ENCODE results near the gene PGM1. TPM values are rescaled to one million over a fixed set of nuclear protein-coding genes. Genes with fewer than 3 reads are reported as not detected.
"Not testable (repeated sequence)": the region's sequence is repeated elsewhere in the genome, so short reads cannot be mapped to it uniquely, and the experiment has no call there.

The PGM1 gene
- total and polyA plus RNA-seq, 2 of the 13 experiments (the other 11 are each of a cell fraction or from before 2014, with no cell fraction given): 51.6 to 105 TPM

GRCh38 chr1:63569640-63570316 lies 23.4 kb upstream of the PGM1 start (continued):
- TF ChIP-seq AFF4 (CRISPR knock-in tag; IDR thresholded peaks at IDR 0.05): no peak
- TF ChIP-seq RFX3 (CRISPR knock-in tag; IDR thresholded peaks at IDR 0.05): no peak
- no peak for TF ChIP-seq THYN1 (CRISPR knock-in tag; IDR thresholded peaks at IDR 0.05; ENCODE audit: borderline replicate concordance, low read depth)
- TF ChIP-seq ZNF512 (CRISPR knock-in tag; IDR thresholded peaks at IDR 0.05): no peak
- TF ChIP-seq NPAS2 (CRISPR knock-in tag; IDR thresholded peaks at IDR 0.05; ENCODE audit: borderline replicate concordance): no peak
- no peak for TF ChIP-seq ZFX (CRISPR knock-in tag; IDR thresholded peaks at IDR 0.05; ENCODE audit: low read depth)
- no peak for TF ChIP-seq THRA (CRISPR knock-in tag; IDR thresholded peaks at IDR 0.05; ENCODE audit: borderline replicate concordance)
- no peak for TF ChIP-seq ZNF749 (CRISPR knock-in tag; IDR thresholded peaks at IDR 0.05; ENCODE audit: borderline replicate concordance)
- no peak for TF ChIP-seq RFX1 (IDR thresholded peaks at IDR 0.05)

- H4K20me1 ChIP-seq (ENCODE audit: insufficient read depth, low read length); POLR2A ChIA-PET; H2AFZ ChIP-seq (ENCODE audit: low read length); BruUV-seq (replicated peaks); FAIRE-seq; H3K9ac ChIP-seq (ENCODE audit: insufficient read depth, low read depth, low read length); H3K27me3 ChIP-seq (ENCODE audit: control insufficient read depth in 1 of 2, insufficient read depth in 2 of 2, low read length in 2 of 2); DNase-seq (ENCODE audit: low spot score); H3K27ac ChIP-seq (ENCODE audit: extremely low read length, insufficient read depth, low read length); CTCF ChIA-PET (ENCODE audit: low intra/inter-chr PET ratio, low total read pairs); H3K4me3 ChIP-seq (replicated peaks in 1 of 3; ENCODE audit: insufficient read depth in 1 of 3, low read depth in 2 of 3, low read length in 3 of 3); H3K4me1 ChIP-seq (ENCODE audit: insufficient read depth, low read length); H3K4me2 ChIP-seq (ENCODE audit: low read depth, low read length); H3K79me2 ChIP-seq (ENCODE audit: insufficient read depth, low read length); intact Hi-C loops (cut with micrococcal nuclease; ENCODE audit: unreplicated experiment); ATAC-seq; H3K9me3 ChIP-seq (ENCODE audit: low read length); H3K36me3 ChIP-seq (replicated peaks in 1 of 2; ENCODE audit: control insufficient read depth in 1 of 2, insufficient read depth in 2 of 2, low read length in 2 of 2); in situ Hi-C loops (cut with HindIII; ENCODE audit: extremely low pct_ligation_motif_present, low pct_unique_long_range_greater_than_20kb): not testable (repeated sequence)
- 94% methylated on average over 8 of the region's 8 CpGs for WGBS (ENCODE audit: low lambda C conversion rate)
These were observed 20.5 kb upstream of the PGM1 start for GRCh38 chr1:63572686-63573085.

All from HepG2 (cell line).